GM21723 (cell line): ENCODE results near the gene DENND2C.

Source experiments
- ATAC-seq: cut with Tn5 transposase; IDR thresholded peaks from one replicate; pipeline ENCODE4 v1.9.1; 2021; ENCODE audit warnings: mild to moderate bottlenecking, moderate library complexity; ENCODE audit not compliant: unreplicated experiment

Gene DENND2C

DNA sequence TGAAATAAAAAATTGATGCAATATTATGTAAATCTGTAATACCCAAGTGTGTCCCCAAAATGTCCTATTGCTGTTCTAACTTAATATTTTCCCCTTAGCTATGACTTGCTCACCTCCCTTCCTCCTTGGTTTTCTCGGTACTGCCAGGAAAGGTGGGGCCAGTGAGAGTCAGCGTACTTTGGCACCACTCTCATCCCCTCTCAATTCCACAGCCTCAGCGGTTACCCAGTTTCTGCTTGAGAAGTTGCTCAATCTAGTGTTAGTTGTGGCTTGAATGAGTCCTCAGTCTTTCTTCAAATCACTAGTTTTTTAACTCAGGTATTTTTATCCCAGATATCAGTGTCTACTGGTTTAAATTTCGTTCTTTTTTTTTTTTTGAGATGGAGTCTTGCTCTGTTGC, 120.7 kb downstream of the DENND2C start:
- no peak for ATAC-seq

DNA sequence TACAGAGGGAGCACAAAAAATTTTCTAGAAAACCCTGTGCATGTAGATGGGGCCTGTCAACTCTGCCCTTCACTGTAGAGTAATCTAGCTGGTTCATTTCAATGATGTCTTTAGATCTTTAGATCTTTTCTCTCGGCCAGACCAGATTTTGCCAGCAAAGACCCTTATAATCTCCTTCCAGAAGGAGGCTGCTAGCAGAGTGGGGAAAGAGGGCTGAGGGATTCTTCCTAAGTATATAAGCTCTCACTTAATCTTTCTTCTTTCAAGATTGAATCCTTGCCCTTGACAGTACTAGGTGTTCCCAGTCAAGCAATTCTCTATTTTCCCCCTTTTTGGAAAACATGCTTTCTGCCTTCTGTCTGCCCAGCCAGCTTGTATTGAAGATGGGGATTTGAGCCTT, 122.8 kb downstream of the DENND2C start:
- ATAC-seq = no peak

DNA sequence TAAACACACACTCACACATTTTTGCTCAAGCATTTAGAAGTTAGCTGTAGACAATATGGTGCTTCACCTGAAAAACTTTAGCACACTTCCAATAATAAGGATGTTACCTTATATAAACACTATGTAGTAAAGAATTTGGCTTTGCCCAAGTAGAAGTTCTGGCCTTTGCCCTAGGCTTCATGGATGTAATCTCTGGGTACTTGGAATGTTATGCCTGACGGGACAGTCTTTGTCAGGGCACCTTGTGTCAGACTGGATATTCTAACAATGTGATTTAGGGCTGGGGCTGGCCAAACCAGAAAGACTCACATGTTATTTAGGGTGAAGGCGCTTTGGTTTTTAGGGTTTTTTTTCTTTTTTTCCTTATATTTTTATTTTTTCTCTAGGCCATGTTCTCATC, 124.1 kb downstream of the DENND2C start:
- ATAC-seq = no peak

DNA sequence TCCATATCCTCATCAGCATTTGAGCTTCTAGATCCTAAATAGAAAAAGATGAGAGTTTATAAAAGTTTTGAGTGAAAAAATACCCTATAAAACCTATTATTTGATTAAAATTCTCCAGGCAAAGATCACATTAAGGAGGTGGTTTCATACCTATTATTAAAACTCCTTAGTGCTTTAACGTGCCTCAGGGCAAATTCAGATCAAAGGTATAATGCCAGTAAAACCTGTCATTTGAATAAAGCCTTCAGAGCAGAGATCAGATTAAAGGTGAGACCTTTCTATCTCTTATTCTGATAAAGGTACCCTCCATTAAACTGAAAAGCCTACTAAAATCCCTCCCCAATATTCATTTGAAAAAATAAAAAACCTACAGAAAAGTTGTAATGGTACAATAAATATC, 124.5 kb downstream of the DENND2C start:
- ATAC-seq = no peak

DNA sequence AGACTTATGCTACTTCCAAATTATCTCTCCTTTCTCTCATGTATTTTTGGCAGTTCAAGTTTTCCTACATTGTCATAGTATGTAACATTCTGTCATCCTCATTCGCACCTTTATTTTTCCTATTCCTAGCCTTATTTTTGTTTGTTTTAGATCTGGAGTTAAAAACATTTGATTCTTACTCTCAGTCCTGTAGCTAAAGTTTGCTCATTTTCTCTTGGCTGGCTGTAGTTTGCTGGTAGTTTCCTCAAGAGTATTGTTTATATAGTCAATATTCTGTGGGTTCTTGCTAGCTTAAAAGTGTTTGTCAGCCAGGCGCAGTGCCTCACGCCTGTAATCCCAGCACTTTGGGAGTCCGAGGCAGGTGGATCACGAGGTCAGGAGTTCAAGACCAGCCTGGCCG, 129.0 kb downstream of the DENND2C start:
- ATAC-seq = no peak

DNA sequence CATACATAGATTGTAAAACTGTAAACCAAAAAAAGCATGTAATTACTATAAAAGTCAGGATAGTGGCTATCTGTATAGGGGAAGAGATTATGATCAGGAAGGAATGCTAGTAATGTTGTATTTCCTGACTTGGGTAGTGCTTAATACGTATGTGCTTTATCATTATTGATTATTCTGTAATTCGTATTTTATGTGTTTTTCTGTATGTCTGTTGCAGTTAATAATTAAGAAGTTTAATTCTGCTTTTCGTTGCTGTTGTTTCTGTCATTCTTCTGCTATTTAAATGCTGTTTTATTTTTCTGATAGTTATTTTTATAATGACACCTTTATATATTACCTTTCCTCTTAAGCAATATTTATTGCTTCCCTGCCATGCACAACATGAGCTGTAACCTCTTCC, 129.6 kb downstream of the DENND2C start:
- ATAC-seq = no peak

DNA sequence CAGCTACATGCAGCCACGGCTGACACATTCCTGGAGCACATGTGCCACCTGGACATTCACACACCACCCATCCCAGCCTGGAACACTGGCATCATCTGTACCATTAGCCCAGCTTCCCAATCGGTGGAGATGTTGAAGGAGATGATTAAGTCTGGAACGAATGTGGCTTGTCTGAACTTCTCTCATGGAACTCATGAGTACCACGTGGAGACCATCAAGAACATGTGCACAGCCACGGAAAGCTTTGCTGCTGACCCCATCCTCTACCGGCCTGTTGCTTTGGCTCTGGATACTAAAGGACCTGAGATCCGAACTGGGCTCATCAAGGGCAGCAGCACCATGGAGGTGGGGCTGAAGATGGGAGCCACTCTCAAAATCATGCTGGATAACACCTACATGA, 133.8 kb downstream of the DENND2C start:
- ATAC-seq = no peak

DNA sequence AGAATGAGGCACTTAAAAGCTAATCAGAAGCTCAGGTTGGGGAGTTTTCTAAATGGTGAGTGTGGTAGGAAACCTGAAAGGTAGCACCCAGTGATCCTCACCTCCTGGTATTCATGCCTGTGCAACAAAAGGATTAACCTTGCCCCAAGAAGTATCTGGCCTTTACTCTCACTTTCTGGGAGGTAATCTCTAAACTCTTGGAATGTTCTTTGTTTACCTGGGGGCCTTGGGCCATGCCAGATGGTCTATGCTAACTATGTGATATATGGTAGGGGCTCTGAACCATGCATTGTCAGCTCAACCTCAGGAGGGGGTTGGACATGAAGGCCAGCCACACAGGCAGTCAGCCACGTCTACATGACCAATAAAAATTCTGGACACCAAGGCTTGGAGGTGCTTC, 134.4 kb downstream of the DENND2C start:
- ATAC-seq = no peak
